Nephron (organoid): ENCODE results near the gene IPO5.

ENCODE experiments used
- H3K27ac Mint-ChIP-seq, 3 experiments: 2 replicates each; pipeline ENCODE4 v1.8.0; 2020; ENCODE audit warnings: mixed read lengths in 3 of 3, mild to moderate bottlenecking in 2 of 3, moderate library complexity in 1 of 3
- H3K27me3 Mint-ChIP-seq: 2 replicates; pipeline ENCODE4 v1.8.0; 2021; ENCODE audit warnings: low read depth, mild to moderate bottlenecking, moderate library complexity, mixed read lengths
- H3K36me3 Mint-ChIP-seq: 2 replicates; pipeline ENCODE4 v1.8.0; 2020; ENCODE audit warnings: low read depth, mixed read lengths
- H3K4me1 Mint-ChIP-seq: 2 replicates; pipeline ENCODE4 v1.8.0; 2020; ENCODE audit warnings: mixed read lengths
- H3K4me3 Mint-ChIP-seq, 3 experiments: 2 replicates each; pipeline ENCODE4 v1.8.0; 2020; ENCODE audit warnings: mild to moderate bottlenecking in 3 of 3, mixed read lengths in 3 of 3, moderate library complexity in 2 of 3
- H3K9me3 Mint-ChIP-seq: 2 replicates; pipeline ENCODE4 v1.8.0; 2020; ENCODE audit warnings: mixed read lengths
- CTCF ChIP-seq, 3 experiments: fragments of 200-600 bp; sonication (generic); IDR thresholded peaks; one replicate each; pipeline ENCODE4 v1.5.0; 2021; ENCODE audit warnings: antibody characterized with exemption in 3 of 3; ENCODE audit not compliant: unreplicated experiment in 3 of 3

IPO5 gene

GRCh38 chr13:97971519-97971918, 18.0 kb downstream of the IPO5 start:
- no peaks in the 10 kb centered on the region for H3K36me3 Mint-ChIP-seq
- TF ChIP-seq CTCF (IDR thresholded peaks at IDR 0.05; ENCODE audit: unreplicated experiment in 3 of 3) = no peak
- peaks cover 12% of the 10 kb centered on the region for H3K4me1 Mint-ChIP-seq
- no peaks in the 10 kb centered on the region for H3K27me3 Mint-ChIP-seq
- no peak overlapping the region for H3K27ac Mint-ChIP-seq
- no peak overlapping the region for H3K4me3 Mint-ChIP-seq
- H3K9me3 Mint-ChIP-seq = no peaks in the 10 kb centered on the region

GRCh38 chr13:97974773-97975172, 21.3 kb downstream of the IPO5 start:
- Mint-ChIP-seq H3K36me3 (no peaks in the 10 kb centered on the region), H3K27ac (peak overlapping the region; percentile 54 to 96 (median 95)), H3K27me3 (no peaks in the 10 kb centered on the region), H3K9me3 (no peaks in the 10 kb centered on the region), H3K4me3 (peak overlapping the region; percentile 52 to 96 (median 68)), H3K4me1 (peaks cover 23% of the 10 kb centered on the region)
- TF ChIP-seq CTCF (IDR thresholded peaks at IDR 0.05; ENCODE audit: unreplicated experiment in 3 of 3) = no peak

- Mint-ChIP-seq H3K4me3 (peak overlapping the region; percentile 94 to 96 (median 95)), H3K9me3 (no peaks in the 10 kb centered on the region), H3K4me1 (peaks cover 26% of the 10 kb centered on the region), H3K27ac (peak overlapping the region; percentile 95 to 98 (median 96)), H3K27me3 (no peaks in the 10 kb centered on the region), H3K36me3 (no peaks in the 10 kb centered on the region)
- TF ChIP-seq CTCF (IDR thresholded peaks at IDR 0.05; ENCODE audit: unreplicated experiment in 3 of 3) = no peak
These were observed 21.9 kb downstream of the IPO5 start for GRCh38 chr13:97975280-97975847.

- Mint-ChIP-seq H3K9me3 (no peaks in the 10 kb centered on the region), H3K4me1 (peaks cover 29% of the 10 kb centered on the region), H3K27me3 (no peaks in the 10 kb centered on the region), H3K36me3 (no peaks in the 10 kb centered on the region), H3K27ac (peak overlapping the region; percentile 95 to 98 (median 96)), H3K4me3 (peak overlapping the region; percentile 94 to 96 (median 95))
- no peak for TF ChIP-seq CTCF (IDR thresholded peaks at IDR 0.05; ENCODE audit: unreplicated experiment in 3 of 3)
These were observed 22.6 kb downstream of the IPO5 start for GRCh38 chr13:97975848-97976609.

GRCh38 chr13:97976610-97977521, 23.4 kb downstream of the IPO5 start:
- Mint-ChIP-seq H3K9me3 (no peaks in the 10 kb centered on the region), H3K27me3 (no peaks in the 10 kb centered on the region), H3K4me3 (peak overlapping the region; percentile 95 to 97 (median 96)), H3K4me1 (peaks cover 36% of the 10 kb centered on the region), H3K27ac (peak overlapping the region; percentile 88 to 96 (median 94)), H3K36me3 (no peaks in the 10 kb centered on the region)
- TF ChIP-seq CTCF (IDR thresholded peaks at IDR 0.05; ENCODE audit: unreplicated experiment in 3 of 3) = no peak
